NOMO-1 (cell line): ENCODE measurements around the gene MYRF.

ENCODE experiments used
- DNase-seq, 2 experiments: peaks; one replicate each; lab custom pipeline; 2025; ENCODE audit not compliant: unreplicated experiment in 2 of 2; lab: John Stamatoyannopoulos, UW

Gene MYRF

DNA sequence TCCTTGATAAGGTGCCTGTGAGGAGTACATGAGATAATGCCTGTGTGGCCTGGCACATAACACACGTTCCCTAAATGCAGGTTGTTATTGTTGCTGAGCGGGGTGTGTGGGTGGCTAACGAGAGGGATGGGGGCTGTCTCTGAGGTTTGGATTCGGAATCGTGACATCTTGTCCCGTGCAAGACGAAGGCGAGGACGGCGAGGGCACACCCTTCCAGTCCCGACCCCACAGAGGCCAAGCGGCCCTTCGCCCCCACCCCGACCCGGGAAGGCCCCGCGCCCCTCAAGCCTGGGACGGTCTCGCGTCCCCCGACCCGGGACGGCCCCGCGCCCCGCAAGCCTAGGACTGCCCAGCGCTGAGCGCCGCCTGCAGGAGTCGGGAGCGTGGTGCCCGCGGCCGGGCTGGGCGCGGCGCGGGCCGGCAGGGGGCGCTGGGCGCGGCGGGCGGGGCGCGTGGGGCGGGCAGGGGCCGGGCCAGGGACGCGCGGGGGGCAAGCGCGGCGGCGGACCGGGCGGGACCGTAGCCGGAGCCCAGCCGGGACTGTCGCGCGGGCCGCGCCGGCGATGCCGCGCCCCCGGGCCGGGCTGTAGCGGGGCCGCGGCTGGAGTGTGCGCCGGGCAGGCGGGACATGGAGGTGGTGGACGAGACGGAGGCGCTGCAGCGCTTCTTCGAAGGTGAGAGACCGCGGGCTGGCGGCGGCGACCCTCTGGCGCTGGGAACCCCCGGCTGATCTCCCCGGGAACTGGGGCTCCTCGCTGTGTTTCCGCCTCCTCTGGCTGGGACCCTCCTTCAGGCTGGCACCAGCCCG lies at the start of gene MYRF:
Gene MYRF, plus strand, starts transcription at position 520 of the 808 bp plus-strand sequence. Its CDS starts 109 bp downstream, at position 629.
- peak; percentile 46 to 58 for DNase-seq

DNA sequence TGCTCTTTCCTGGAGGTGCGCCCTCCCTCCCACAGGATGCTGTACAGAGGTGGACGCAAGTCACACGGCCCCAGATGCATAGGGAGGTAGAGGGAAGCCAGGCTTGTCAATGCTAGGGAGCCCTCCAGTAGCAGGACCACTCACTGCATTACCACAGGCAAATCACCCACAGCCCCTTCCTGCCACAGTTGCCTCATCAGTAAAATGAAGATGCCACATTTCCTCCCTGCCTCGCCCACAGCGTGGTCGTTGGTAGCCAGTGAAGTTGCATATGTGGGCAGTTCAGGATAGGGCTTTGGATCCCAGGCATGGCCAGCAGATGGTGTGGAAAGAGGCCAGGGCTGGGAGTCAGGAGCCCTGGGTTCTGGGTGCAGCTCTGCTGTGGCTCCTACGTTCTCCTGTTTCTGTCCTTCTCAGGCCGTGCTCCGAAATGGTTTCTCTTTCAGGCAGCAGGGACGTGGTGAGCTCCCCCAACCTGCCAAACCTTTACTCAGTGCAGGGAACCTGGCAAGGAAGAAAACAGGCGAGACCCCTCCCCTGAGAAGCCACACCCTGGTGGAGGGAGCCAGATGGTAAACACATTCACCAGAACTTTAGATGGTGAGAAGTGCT lies 49.6 kb upstream of the MYRF start:
- peak in 1 of 2 experiments; percentile 7 for DNase-seq

DNA sequence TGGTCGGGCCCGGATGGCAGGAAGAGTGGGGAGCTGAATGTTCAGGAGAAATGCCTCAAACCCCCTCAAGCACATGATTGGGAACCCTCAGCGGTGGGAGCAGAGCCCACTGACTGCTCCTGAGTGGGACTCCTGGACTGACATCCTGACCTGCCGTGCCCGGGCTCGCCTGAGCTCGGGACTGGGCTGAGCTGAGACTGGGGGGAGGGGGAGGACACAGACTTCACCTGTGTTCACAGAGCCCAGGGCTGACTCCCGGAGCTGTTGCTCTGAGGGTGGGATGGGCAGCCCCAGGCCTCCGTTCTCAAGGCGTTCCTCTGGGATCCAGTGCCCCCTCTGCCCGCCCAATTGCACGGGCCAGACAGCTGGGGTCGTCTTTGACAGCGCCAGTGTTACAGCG lies 47.6 kb upstream of the MYRF start:
- DNase-seq = no peak

DNA sequence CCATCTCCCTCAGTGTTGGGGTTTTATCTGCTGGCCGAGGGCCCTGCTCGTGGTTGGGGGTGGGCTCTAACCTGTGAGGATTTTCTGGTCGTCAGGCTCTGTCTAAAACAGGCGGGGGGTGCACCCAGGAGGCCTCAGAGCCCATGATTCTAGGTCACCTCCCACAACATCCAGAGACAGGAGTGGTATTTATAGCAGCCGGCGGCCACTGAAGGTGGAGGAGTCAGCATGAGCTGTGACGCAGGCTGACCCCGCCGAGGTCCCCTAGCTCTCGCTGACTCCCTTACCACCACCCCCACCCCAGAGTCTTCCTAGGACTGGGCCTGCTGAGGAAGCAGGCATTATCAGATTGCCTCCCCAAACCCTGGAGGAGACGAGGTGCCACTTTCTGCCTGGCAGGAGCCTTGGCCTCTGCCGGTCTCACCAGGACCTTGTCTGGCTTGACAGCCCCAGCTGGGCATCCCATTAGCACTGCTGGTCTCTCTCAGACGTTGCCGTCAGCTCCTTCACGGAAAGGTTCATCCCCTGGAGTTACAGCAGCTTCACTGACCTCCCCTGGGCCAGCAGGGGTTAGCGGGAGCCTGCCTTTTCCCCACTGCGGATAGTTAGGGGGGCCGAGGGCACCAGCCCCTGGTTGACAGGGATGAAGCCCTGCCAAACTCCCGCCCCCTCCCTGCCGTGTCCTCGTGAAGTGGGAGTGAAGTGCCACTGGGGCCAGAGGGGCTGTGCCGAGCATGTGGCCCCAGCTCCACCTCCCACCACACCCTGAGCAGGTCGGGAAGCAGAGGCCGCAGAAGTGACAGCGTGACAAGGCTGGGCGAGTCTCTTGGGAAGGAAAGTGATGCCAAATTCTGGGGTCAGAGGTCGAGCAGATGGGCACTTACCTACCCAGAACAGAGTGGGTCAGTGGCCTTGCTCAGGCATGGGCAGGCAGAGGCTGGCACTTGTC lies 45.7 kb upstream of the MYRF start:
- DNase-seq = no peak

- no peak for DNase-seq
These were observed 44.9 kb upstream of the MYRF start for GRCh38 chr11:61707574-61707973.

- no peak for DNase-seq
These were observed 43.3 kb upstream of the MYRF start for GRCh38 chr11:61709110-61709509.

DNA sequence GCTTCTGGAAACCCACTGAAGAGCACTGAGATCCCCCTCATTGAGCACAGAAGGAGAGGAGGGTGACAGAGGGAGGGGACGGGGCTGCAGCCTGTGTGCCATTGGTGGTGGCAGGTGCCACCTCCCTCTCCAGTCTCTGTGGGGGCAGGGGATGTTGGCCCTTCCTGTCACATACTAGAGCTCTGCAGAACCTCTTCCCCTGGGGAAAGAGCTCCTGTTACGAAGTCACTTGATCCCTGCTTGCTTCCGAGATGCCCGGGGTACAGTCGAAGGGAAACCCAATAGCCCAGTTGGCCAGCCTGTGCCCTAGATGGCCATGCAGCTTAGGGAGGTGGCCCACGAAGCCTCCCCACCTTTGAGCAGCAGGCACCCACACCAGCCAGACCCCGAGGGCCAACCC lies 42.9 kb upstream of the MYRF start:
- DNase-seq = no peak

GRCh38 chr11:61710019-61710418 lies 42.4 kb upstream of the MYRF start:
- no peak for DNase-seq

- DNase-seq = no peak
These were observed 41.4 kb upstream of the MYRF start for GRCh38 chr11:61711037-61711436.

DNA sequence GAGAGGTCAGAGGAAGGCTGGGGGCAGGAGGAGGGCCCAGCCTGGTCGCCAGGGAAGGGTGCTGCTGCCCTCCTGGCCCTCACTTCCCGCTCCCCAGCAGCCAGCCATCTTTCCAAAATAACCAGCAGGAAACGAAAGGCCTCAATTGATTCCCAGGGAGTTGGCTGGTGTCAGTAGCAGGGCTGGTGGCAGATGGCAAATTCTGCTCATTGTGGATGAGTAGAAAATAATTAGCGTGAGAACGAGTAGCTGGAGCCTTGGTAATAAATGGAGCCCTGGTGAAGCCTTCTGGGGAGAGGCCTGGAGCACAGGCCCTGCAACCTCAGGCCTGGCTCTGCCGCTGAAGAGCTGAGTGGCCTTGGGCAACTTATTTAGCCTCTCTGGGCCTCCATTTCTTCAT lies 40.9 kb upstream of the MYRF start:
- DNase-seq = no peak

DNA sequence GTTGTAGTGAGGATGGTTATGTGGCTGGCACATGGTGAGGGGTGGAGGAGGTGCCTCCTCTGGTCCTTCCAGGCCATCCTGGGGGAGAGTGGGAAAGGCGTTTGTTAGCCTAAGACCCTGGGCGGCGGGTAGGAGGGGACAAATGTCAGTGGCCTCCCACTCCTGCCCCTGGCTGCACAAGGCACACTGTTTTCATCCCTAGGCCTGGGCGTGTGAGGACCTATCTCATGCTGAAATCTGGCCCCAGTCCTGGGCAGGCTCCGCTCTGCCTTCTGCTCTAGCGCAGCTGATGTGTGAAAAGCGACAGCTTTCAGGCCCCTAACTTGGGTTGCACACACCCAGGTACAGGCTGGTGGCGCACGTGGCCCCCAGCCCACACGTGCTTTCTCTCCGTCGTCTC lies 40.1 kb upstream of the MYRF start:
- DNase-seq = no peak

GRCh38 chr11:61712846-61713245 lies 39.6 kb upstream of the MYRF start:
- DNase-seq = no peak

DNA sequence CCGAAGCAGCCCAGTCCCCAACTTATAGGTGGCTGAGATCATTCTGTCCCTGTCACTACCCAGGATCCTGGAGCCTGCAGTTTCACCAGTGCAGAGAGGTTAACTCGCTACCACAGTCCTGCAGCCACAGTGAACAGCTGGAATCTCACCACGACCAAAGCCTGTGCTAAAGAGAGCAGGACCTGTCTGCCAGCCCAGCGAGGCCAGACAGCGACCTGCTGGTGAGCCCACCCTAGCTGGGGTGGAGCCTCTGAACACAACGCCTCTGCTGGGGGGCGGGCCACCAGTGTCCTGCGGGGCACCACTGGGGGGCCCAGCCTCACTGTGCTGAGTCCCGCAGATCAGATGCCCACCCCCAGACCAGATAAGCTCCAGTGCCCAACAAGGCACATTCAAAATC lies 39.0 kb upstream of the MYRF start:
- no peak for DNase-seq

GRCh38 chr11:61713906-61714305 lies 38.5 kb upstream of the MYRF start:
- peak; percentile 9 to 38 for DNase-seq

DNA sequence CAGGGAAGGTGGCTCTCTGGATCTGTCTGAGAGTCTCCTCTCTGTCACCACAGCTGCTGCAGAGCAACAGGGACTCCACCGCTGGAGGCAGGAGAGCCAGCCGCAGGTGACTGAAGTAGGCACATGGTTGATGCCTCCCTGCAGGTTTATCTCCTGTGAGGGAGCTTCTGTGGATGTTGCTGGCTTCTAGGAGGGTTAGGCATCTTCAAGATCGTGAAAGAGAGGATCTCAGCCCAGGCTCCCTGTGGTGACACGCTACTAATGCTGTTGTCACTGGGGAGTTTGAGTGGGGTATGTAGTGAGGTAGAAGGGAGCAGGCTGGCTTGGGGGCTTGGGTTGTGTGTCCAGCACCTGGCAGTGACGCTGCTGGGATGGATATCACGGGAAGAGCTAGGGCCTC lies 38.1 kb upstream of the MYRF start:
- no peak for DNase-seq

- no peak for DNase-seq
These were observed 37.5 kb upstream of the MYRF start for GRCh38 chr11:61714916-61715315.

DNA sequence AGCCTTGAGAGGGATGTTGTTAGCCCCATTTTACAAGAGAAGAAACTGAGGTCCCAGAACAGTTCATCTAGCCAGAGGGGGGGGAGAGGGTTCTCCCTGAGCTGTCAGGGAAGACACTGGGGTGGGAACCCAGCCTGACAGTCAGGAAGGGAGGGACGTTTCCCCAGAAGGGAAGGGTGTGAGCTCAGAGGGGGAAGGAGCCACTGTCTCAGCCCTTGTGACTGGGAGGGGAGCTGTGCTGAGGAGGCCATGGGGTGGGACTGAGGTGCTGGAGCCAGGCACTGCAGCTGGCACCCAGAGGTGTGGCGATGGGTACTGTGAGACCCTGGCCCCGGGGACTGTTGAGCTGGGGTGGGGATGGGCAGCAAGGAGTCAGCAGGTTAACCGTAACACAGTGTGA lies 36.6 kb upstream of the MYRF start:
- no peak for DNase-seq

- DNase-seq = peak; percentile 52 to 76
These were observed 35.8 kb upstream of the MYRF start for GRCh38 chr11:61716478-61717285.

DNA sequence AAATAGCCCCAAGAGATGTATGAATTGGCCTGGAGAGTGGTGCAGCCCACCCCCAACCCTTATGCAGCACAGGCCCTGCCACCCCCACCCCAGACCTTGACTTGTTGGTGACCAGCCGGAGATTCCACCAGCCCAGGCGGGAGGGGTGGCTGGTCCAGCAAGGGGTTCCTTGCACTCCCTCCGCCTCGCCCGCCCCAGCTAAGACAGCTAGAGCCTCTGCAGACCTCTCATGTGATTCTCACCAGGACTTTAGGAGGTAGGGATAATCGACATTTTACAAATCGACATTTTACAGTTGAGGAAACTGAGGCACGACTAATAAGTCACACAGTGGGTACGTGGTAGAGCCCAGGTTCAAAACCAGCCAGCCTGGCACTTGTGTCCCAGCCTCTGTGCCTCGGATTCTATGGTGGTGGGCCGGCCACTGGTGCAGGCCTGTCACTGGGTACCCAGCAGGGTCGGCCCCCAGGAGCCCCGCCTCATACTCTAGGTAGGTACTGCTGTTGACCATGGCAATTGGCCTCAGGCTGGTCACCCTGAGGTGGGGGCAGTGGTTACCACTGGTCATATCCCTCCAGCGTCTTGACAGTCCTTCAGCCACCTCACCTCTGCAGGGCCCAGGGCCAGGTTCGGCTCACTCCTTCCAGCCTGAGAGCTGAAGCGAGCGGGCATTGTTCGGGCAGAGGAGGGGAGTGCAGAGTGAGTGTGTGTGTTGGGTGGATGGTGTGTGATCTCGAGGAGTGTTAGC lies 35.0 kb upstream of the MYRF start:
- DNase-seq = no peak

- no peak for DNase-seq
These were observed 34.3 kb upstream of the MYRF start for GRCh38 chr11:61718046-61718531.
